Suprapubic skin (tissue), 4 donors: ENCODE results near the gene PFKP. TPM values are rescaled to one million over a fixed set of nuclear protein-coding genes. Genes with fewer than 3 reads are reported as not detected.

Experiments used
- DNase-seq, 2 donors: peaks; one replicate each; pipeline ENCODE4 v3.0.0-alpha.2; 2019; ENCODE audit warnings: low spot score in 2 of 2
- H3K27ac ChIP-seq: fragments of 200-600 bp; sonication (generic); one replicate; pipeline ENCODE4 v1.5.1; 2019
- H3K27me3 ChIP-seq: fragments of 200-600 bp; sonication (generic); one replicate; pipeline ENCODE4 v1.5.1; 2019
- H3K36me3 ChIP-seq: fragments of 200-600 bp; sonication (generic); one replicate; pipeline ENCODE4 v1.5.1; 2019
- H3K4me1 ChIP-seq: fragments of 200-600 bp; sonication (generic); one replicate; pipeline ENCODE4 v1.5.1; 2019
- H3K4me3 ChIP-seq: fragments of 200-600 bp; sonication (generic); one replicate; pipeline ENCODE4 v1.5.1; 2019; ENCODE audit warnings: mild to moderate bottlenecking
- H3K9me3 ChIP-seq: fragments of 200-600 bp; sonication (generic); one replicate; pipeline ENCODE4 v1.5.1; 2019
- CTCF ChIP-seq, 2 donors: fragments of 200-600 bp in 1 of 2; fragments of 450-650 bp in 1 of 2; sonication (generic) in 1 of 2; IDR thresholded peaks; one replicate each; pipeline ENCODE4 v1.5.1; 2016 to 2019; ENCODE audit warnings: antibody characterized with exemption in 2 of 2, mild to moderate bottlenecking in 1 of 2, moderate library complexity in 1 of 2
- EP300 ChIP-seq: sonication (generic); formaldehyde crosslinking; IDR thresholded peaks from one replicate; pipeline ENCODE4 v1.6.1; 2017; ENCODE audit warnings: antibody characterized with exemption
- POLR2A ChIP-seq, 2 donors: fragments of 450-650 bp; IDR thresholded peaks; one replicate each; pipeline ENCODE4 v1.6.1; 2017; ENCODE audit warnings: antibody characterized with exemption in 2 of 2, mild to moderate bottlenecking in 2 of 2, moderate library complexity in 2 of 2
- POLR2AphosphoS5 ChIP-seq, 3 donors: sonication (generic); formaldehyde crosslinking; IDR thresholded peaks; one replicate each; pipeline ENCODE4 v1.6.1; 2017; ENCODE audit warnings: antibody characterized with exemption in 3 of 3
- WGBS: methylation state at CpG from one replicate; pipeline ENCODE4 v1.1.5; 2018; 5-methylcytosine and 5-hydroxymethylcytosine counted together
- total RNA-seq, 4 donors: library from RNA; depleted of rRNA; stranded (reverse); fragments of >200 nt; gene quantifications; one replicate each; pipeline ENCODE4 v1.1.0, GENCODE V29; 2016

The PFKP gene
- total RNA-seq, 4 donors from 2014 or later, result 36.7 to 58.9 (median 44.7) TPM

DNA sequence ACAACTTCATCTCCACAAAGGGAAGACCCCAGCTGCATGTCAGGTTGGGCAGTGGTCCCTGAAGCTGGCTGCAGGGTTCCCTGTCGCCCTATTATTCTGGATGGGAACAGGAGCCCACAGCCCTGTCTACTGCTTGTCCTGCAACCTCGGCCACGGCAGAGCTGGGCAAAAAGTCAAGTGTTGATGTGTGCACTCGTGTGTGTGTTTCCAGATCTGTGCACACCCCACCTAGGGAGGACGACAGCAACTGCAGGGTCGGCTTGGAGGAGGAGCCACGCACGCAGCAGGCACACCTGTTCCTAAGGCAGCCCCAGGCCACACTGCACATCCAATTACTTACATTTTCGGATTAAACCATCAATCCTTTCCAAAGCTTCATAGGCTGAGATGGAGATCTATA is 81.6 kb downstream of the PFKP start:
- Histone ChIP-seq H3K4me3 (no peak overlapping the region), H3K9me3 (no peaks in the 10 kb centered on the region), H3K36me3 (peaks cover 100% of the 10 kb centered on the region), H3K27me3 (no peaks in the 10 kb centered on the region), H3K4me1 (no peaks in the 10 kb centered on the region), H3K27ac (no peak overlapping the region)
- DNase-seq, result no peak
- 75% methylated on average over 9 of the region's 9 CpGs for WGBS
- TF ChIP-seq EP300 (no peak), CTCF (IDR thresholded peaks at IDR 0.05) (no peak), POLR2AphosphoS5 (IDR thresholded peaks at IDR 0.05) (no peak), POLR2A (IDR thresholded peaks at IDR 0.05) (no peak)

DNA sequence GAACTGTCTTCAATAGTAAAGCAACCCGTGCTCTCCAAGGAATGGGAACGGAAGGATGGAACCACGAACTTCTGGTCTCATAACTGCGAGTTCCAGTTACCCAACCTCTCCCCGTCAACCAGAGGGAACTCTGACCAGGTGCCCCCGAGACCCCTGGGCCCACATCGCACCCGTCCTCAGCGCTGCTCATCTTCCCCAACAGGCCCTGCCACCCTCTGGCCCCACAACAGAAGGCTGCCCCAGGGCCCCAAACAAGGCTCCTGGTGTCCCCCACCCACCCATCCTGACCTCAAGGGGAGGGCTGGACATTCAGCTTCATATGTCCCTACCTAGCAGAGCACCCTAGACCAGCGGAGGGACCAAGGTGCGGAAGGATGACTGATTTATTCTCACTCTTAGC is 82.6 kb downstream of the PFKP start:
- H3K4me1 ChIP-seq, result no peaks in the 10 kb centered on the region
- H3K4me3 ChIP-seq, result no peak overlapping the region
- DNase-seq, result no peak
- H3K9me3 ChIP-seq, result no peaks in the 10 kb centered on the region
- 80% methylated on average over 11 of the region's 11 CpGs for WGBS
- no peak overlapping the region for H3K27ac ChIP-seq
- H3K27me3 ChIP-seq, result no peaks in the 10 kb centered on the region
- H3K36me3 ChIP-seq, result peaks cover 100% of the 10 kb centered on the region
- TF ChIP-seq POLR2AphosphoS5 (IDR thresholded peaks at IDR 0.05) (no peak), EP300 (no peak), POLR2A (IDR thresholded peaks at IDR 0.05) (no peak), CTCF (IDR thresholded peaks at IDR 0.05) (no peak)

DNA sequence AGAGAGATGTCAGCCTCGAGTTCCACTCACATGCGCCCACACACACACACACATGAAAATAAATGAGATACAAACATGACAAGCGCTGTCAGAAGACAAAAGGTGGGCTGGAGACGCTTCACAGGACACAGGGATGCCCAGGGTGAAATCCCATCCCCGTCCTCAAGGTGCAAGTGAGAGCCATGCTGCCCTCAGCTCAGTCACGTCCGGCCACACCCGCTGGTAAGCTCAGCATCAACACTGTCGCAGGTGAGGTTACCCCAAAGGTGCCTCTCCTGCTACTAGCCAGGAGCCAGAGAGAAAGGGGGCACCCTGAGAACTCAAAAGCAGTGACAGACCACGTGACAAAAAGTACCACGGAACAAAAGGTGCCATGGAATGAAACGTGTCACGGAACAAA is 83.0 kb downstream of the PFKP start:
- Histone ChIP-seq H3K4me1 (no peaks in the 10 kb centered on the region), H3K36me3 (peaks cover 100% of the 10 kb centered on the region), H3K27ac (no peak overlapping the region), H3K27me3 (no peaks in the 10 kb centered on the region), H3K9me3 (no peaks in the 10 kb centered on the region), H3K4me3 (no peak overlapping the region)
- no peak for DNase-seq
- 94% methylated on average over 13 of the region's 13 CpGs for WGBS
- TF ChIP-seq POLR2AphosphoS5 (IDR thresholded peaks at IDR 0.05), result no peak
- TF ChIP-seq CTCF (IDR thresholded peaks at IDR 0.05), result no peak
- no peak for TF ChIP-seq POLR2A (IDR thresholded peaks at IDR 0.05)
- no peak for TF ChIP-seq EP300

GRCh38 chr10:3150961-3151360 is 83.6 kb downstream of the PFKP start:
- Histone ChIP-seq H3K36me3 (peaks cover 99% of the 10 kb centered on the region), H3K9me3 (no peaks in the 10 kb centered on the region), H3K27ac (no peak overlapping the region), H3K27me3 (no peaks in the 10 kb centered on the region), H3K4me3 (no peak overlapping the region), H3K4me1 (no peaks in the 10 kb centered on the region)
- no peak for DNase-seq
- TF ChIP-seq EP300 (no peak), POLR2AphosphoS5 (IDR thresholded peaks at IDR 0.05) (no peak), CTCF (IDR thresholded peaks at IDR 0.05) (no peak), POLR2A (IDR thresholded peaks at IDR 0.05) (no peak)
- 94% methylated on average over 14 of the region's 14 CpGs for WGBS

GRCh38 chr10:3151889-3152565 is 84.7 kb downstream of the PFKP start:
- no peaks in the 10 kb centered on the region for H3K27me3 ChIP-seq
- peak in 1 of 2 donors; percentile 58 for DNase-seq
- 98% methylated on average over 13 of the region's 13 CpGs for WGBS
- H3K9me3 ChIP-seq, result no peaks in the 10 kb centered on the region
- no peak for TF ChIP-seq EP300
- TF ChIP-seq POLR2AphosphoS5 (IDR thresholded peaks at IDR 0.05), result no peak
- H3K4me1 ChIP-seq, result no peaks in the 10 kb centered on the region
- no peak overlapping the region for H3K4me3 ChIP-seq
- H3K36me3 ChIP-seq, result peaks cover 98% of the 10 kb centered on the region
- no peak overlapping the region for H3K27ac ChIP-seq

DNA sequence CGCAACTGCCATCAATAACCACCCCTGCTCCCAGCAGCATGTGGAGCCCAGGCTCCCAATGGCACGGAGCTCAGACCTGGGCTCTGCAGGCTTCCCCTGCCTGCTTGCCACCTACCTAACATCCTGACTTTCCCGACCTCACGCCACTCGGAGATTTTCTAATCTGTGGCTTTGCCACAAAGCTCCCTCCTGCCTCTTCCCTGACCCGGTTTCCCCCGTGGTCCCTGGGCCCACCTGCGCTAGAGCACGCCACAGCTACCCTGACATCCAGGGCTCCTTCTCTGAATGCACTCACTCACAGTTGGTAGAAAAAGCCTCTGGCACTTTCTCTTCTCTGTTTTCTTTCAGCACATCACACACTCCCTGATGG is 85.2 kb downstream of the PFKP start:
- 89% methylated on average over 9 of the region's 9 CpGs for WGBS
- Histone ChIP-seq H3K27me3 (no peaks in the 10 kb centered on the region), H3K4me3 (no peak overlapping the region), H3K4me1 (no peaks in the 10 kb centered on the region), H3K27ac (no peak overlapping the region), H3K36me3 (peaks cover 98% of the 10 kb centered on the region), H3K9me3 (no peaks in the 10 kb centered on the region)
- DNase-seq, result peak in 1 of 2 donors; percentile 52
- TF ChIP-seq CTCF (IDR thresholded peaks at IDR 0.05), result no peak
- no peak for TF ChIP-seq EP300
- no peak for TF ChIP-seq POLR2AphosphoS5 (IDR thresholded peaks at IDR 0.05)
- no peak for TF ChIP-seq POLR2A (IDR thresholded peaks at IDR 0.05)
